Gastrocnemius medialis (tissue), 4 donors: ENCODE measurements around the gene ANTXR1.

ENCODE experiments used
- POLR2A ChIP-seq, 2 donors: fragments of 450-650 bp; IDR thresholded peaks; one replicate each; pipeline ENCODE4 v1.6.1; 2017; ENCODE audit warnings: antibody characterized with exemption in 2 of 2, mild to moderate bottlenecking in 2 of 2, moderate library complexity in 2 of 2
- TF ChIP-seq, protein P1 (sequence below), 5 experiments: fragments of 450-650 bp in 3 of 5; fragments of 200-600 bp in 2 of 5; sonication (generic) in 2 of 5; IDR thresholded peaks in 4 of 5; conservative IDR thresholded peaks in 1 of 5; 1 replicate in 4 of 5; 2 replicates in 1 of 5; pipeline ENCODE4 v1.5.1; 2016 to 2019; ENCODE audit warnings: antibody characterized with exemption in 5 of 5, mild to moderate bottlenecking in 3 of 5, moderate library complexity in 3 of 5

DNA sequence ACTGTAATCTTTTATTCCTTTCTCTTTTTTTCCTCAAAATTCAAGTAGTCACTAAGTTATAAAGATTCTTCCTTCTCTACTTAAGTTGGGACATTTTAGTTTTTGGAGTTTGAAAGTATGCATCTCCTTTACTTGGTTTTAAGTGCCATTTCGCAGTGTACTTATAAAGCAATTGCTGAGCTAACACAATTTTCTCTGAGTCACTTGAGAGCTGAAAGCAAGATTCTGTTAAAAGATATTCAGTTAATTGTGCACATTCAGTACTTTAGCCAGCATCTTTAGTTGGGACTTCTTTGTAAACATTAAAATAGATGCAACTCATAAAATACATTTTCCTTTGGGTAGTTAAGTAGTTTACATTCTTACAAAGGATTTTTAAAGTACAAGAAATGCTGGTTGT is 238.0 kb downstream of the ANTXR1 start:
- TF ChIP-seq, protein P1, sequence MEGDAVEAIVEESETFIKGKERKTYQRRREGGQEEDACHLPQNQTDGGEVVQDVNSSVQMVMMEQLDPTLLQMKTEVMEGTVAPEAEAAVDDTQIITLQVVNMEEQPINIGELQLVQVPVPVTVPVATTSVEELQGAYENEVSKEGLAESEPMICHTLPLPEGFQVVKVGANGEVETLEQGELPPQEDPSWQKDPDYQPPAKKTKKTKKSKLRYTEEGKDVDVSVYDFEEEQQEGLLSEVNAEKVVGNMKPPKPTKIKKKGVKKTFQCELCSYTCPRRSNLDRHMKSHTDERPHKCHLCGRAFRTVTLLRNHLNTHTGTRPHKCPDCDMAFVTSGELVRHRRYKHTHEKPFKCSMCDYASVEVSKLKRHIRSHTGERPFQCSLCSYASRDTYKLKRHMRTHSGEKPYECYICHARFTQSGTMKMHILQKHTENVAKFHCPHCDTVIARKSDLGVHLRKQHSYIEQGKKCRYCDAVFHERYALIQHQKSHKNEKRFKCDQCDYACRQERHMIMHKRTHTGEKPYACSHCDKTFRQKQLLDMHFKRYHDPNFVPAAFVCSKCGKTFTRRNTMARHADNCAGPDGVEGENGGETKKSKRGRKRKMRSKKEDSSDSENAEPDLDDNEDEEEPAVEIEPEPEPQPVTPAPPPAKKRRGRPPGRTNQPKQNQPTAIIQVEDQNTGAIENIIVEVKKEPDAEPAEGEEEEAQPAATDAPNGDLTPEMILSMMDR (IDR thresholded peaks at IDR 0.05 in 4 of 5, conservative IDR thresholded peaks at IDR 0.05 in 1 of 5), result no peak
- TF ChIP-seq POLR2A (IDR thresholded peaks at IDR 0.05), result no peak
